ENCODE results near the gene PRDM16.

The PRDM16 gene

GRCh38 chr1:3120140-3120539, 51.1 kb downstream of the PRDM16 start:
- Histone ChIP-seq H3K27ac (no peak overlapping the region), H4K20me1 (no peaks in the 10 kb centered on the region), H3K36me3 (no peaks in the 10 kb centered on the region), H3K4me2 (no peak overlapping the region), H3K4me1 (no peaks in the 10 kb centered on the region), H3K4me3 (no peak overlapping the region), H3K27me3 (0 out of 2 replicates have a peak, but pooled peaks cover 4% of the 10 kb centered on the region), H3K9ac (no peak overlapping the region), H3K9me3 (no peaks in the 10 kb centered on the region)
- no peak for TF ChIP-seq Cebpa-rat (IDR thresholded peaks at IDR 0.05)

DNA sequence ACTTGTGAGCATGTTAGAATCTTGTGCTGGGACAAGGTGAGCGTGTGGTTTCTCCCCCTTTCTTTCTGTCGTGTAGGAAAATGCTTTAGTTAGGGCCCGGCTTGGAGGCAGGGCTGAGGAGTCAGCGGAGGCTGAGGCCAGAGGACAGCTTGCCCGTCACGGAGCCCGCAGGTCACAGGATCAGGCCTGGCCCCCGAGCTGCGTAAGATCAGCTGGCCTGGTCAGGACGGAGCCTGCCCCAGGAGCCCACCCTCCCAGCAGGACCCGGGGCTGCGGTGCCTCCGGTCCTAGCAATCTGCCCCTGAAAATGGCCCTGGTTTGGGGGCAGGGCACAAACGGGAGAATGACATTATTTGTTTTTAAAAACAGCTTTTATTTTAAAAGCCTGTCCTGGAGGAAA, 52.0 kb downstream of the PRDM16 start:
- Histone ChIP-seq H3K4me3 (no peak overlapping the region), H3K27me3 (0 out of 2 replicates have a peak, but pooled peaks cover 4% of the 10 kb centered on the region), H3K27ac (no peak overlapping the region), H3K36me3 (no peaks in the 10 kb centered on the region), H4K20me1 (no peaks in the 10 kb centered on the region), H3K4me2 (no peak overlapping the region), H3K9ac (no peak overlapping the region), H3K4me1 (no peaks in the 10 kb centered on the region), H3K9me3 (no peaks in the 10 kb centered on the region)
- no peak for TF ChIP-seq Cebpa-rat (IDR thresholded peaks at IDR 0.05)

- Histone ChIP-seq H3K27me3 (0 out of 2 replicates have a peak, but pooled peaks cover 4% of the 10 kb centered on the region), H4K20me1 (no peaks in the 10 kb centered on the region), H3K4me3 (no peak overlapping the region), H3K9ac (no peak overlapping the region), H3K4me2 (no peak overlapping the region), H3K4me1 (no peaks in the 10 kb centered on the region), H3K36me3 (no peaks in the 10 kb centered on the region), H3K27ac (no peak overlapping the region), H3K9me3 (no peaks in the 10 kb centered on the region)
- TF ChIP-seq Cebpa-rat (IDR thresholded peaks at IDR 0.05): no peak
Observed at GRCh38 chr1:3121401-3122210, 52.6 kb downstream of the PRDM16 start.

- no peak overlapping the region for H3K4me2 ChIP-seq
- H3K4me3 ChIP-seq: no peak overlapping the region
- no peak overlapping the region for H3K27ac ChIP-seq
- H3K4me1 ChIP-seq: no peaks in the 10 kb centered on the region
- H3K9ac ChIP-seq: no peak overlapping the region
- no peak for TF ChIP-seq Cebpa-rat (IDR thresholded peaks at IDR 0.05)
- H4K20me1 ChIP-seq: no peaks in the 10 kb centered on the region
- 0 out of 2 replicates have a peak, but pooled peaks cover 4% of the 10 kb centered on the region for H3K27me3 ChIP-seq
- H3K9me3 ChIP-seq: no peaks in the 10 kb centered on the region
- H3K36me3 ChIP-seq: no peaks in the 10 kb centered on the region
Observed at GRCh38 chr1:3122311-3122710, 53.3 kb downstream of the PRDM16 start.

GRCh38 chr1:3124246-3124645, 55.2 kb downstream of the PRDM16 start:
- H3K9ac ChIP-seq: no peak overlapping the region
- TF ChIP-seq Cebpa-rat (IDR thresholded peaks at IDR 0.05): no peak
- no peak overlapping the region for H3K4me2 ChIP-seq
- no peaks in the 10 kb centered on the region for H4K20me1 ChIP-seq
- H3K4me1 ChIP-seq: peaks cover 8% of the 10 kb centered on the region
- no peaks in the 10 kb centered on the region for H3K9me3 ChIP-seq
- H3K27ac ChIP-seq: no peak overlapping the region
- no peak overlapping the region for H3K4me3 ChIP-seq
- 0 out of 2 replicates have a peak, but pooled peaks cover 4% of the 10 kb centered on the region for H3K27me3 ChIP-seq
- H3K36me3 ChIP-seq: no peaks in the 10 kb centered on the region

DNA sequence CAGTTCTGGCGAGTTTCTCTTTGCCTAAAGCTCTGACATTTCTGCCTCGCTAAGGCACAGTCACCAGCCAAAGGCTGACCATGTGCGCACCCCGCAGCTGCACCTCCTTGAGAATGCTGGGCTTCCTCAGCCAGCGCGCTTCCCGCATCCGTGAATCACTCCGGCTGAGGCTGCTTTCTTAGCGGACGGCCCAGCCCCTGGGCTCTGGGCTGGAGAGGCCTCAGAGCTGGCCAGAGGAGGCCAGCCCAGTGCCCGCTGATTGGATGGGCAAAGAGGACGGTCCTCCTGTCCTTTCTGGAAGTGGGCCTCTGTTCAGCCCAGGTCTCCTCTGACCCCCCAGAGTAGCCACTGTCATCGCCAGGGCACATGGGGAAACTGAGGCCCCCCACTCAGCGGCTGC, 56.1 kb downstream of the PRDM16 start:
- Histone ChIP-seq H3K9ac (no peak overlapping the region), H3K27ac (no peak overlapping the region), H4K20me1 (no peaks in the 10 kb centered on the region), H3K9me3 (no peaks in the 10 kb centered on the region), H3K36me3 (no peaks in the 10 kb centered on the region), H3K4me1 (peaks cover 13% of the 10 kb centered on the region), H3K4me2 (no peak overlapping the region), H3K4me3 (no peak overlapping the region), H3K27me3 (0 out of 2 replicates have a peak, but pooled peaks cover 4% of the 10 kb centered on the region)
- TF ChIP-seq Cebpa-rat (IDR thresholded peaks at IDR 0.05): no peak

DNA sequence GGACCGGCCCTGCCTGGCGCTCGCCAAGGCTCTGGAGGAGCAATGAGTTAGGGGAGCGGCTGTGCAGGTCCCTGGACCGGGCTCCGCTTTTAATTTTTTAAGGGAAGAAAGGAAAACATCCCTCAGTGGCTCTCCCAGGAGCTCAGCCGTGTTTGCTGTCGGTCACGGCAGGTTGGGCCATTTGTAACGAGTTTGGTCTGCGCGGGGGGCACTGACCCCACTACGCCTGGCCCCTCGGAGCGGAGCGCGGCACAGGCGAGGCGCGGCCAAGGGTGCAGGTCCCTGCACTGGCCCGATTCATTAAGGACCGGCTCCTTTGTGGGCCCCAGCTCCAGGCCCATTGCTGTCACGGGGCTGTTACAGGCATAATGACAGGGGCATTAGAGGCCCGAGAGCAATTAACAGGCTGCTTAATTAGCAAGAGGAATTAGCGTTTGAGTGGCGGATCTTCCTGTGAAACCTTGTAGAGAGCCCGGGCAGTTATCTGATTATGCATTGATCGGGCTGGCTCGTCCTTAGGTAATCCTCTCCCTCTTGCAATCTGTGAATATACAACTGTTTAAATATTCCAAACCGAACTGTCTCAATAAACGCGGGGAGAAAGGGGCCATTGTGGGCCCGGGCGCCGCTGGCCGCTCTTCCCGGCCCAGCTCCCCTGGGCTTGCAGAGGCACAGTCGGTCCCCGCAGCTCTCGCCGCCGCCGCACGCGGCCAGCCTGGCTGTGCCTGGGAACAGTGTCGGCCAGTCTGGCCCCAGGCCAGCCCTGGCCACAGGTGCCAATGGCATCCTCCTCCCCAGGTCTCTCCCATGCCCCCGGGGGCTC, 56.8 kb downstream of the PRDM16 start:
- no peak overlapping the region for H3K9ac ChIP-seq
- peaks cover 13% of the 10 kb centered on the region for H3K4me1 ChIP-seq
- 0 out of 2 replicates have a peak, but pooled peaks cover 4% of the 10 kb centered on the region for H3K27me3 ChIP-seq
- no peak overlapping the region for H3K4me2 ChIP-seq
- no peak overlapping the region for H3K4me3 ChIP-seq
- no peaks in the 10 kb centered on the region for H3K9me3 ChIP-seq
- no peak overlapping the region for H3K27ac ChIP-seq
- H4K20me1 ChIP-seq: no peaks in the 10 kb centered on the region
- H3K36me3 ChIP-seq: no peaks in the 10 kb centered on the region
- TF ChIP-seq Cebpa-rat (IDR thresholded peaks at IDR 0.05): no peak

- Histone ChIP-seq H3K27me3 (0 out of 2 replicates have a peak, but pooled peaks cover 4% of the 10 kb centered on the region), H4K20me1 (no peaks in the 10 kb centered on the region), H3K9ac (no peak overlapping the region), H3K9me3 (no peaks in the 10 kb centered on the region), H3K4me2 (no peak overlapping the region), H3K4me3 (no peak overlapping the region), H3K36me3 (no peaks in the 10 kb centered on the region), H3K27ac (no peak overlapping the region), H3K4me1 (peaks cover 22% of the 10 kb centered on the region)
- no peak for TF ChIP-seq Cebpa-rat (IDR thresholded peaks at IDR 0.05)
Observed at GRCh38 chr1:3126756-3127678, 58.0 kb downstream of the PRDM16 start.

- no peak for TF ChIP-seq Cebpa-rat (IDR thresholded peaks at IDR 0.05)
- Histone ChIP-seq H3K27me3 (0 out of 2 replicates have a peak, but pooled peaks cover 4% of the 10 kb centered on the region), H3K36me3 (no peaks in the 10 kb centered on the region)
Observed at GRCh38 chr1:3127738-3128137, 58.7 kb downstream of the PRDM16 start.

More at GRCh38 chr1:3127738-3128137, 58.7 kb downstream of the PRDM16 start:
- Histone ChIP-seq H3K4me3 (no peak overlapping the region), H4K20me1 (no peaks in the 10 kb centered on the region), H3K4me1 (peaks cover 30% of the 10 kb centered on the region), H3K27ac (no peak overlapping the region), H3K9me3 (no peaks in the 10 kb centered on the region), H3K4me2 (no peak overlapping the region), H3K9ac (no peak overlapping the region)

Data from BLaER1 (cell line).